ENCODE measurements around the gene ATAD5.

Gene ATAD5

DNA sequence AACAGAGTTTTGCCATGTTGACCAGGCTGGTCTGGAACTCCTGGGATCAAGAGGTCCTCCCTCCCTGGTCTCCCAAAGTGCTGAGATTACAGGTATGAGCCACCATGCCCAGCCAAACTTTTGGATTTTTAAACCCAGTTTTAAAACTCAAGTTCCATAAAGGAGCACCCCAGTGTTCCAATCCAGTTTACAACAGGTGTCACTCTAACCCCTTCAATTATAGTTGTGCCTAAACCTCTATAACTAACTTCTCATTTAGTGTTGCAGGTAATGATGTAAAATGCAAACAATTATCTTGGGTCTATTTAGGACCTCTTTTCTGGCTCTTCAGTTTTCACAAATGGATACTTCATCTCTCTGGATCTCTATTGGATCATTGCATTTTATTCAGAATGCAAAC is 82.2 kb downstream of the ATAD5 start:
- no peak for TF ChIP-seq POLR2AphosphoS5 (IDR thresholded peaks at IDR 0.05; ENCODE audit: low read depth, low read length)
- no peak for TF ChIP-seq TAF1 (IDR thresholded peaks at IDR 0.05; ENCODE audit: borderline replicate concordance, insufficient read depth, low read length)
- no peak for TF ChIP-seq SIN3A (IDR thresholded peaks at IDR 0.05; ENCODE audit: borderline replicate concordance, insufficient read depth, low read length)
- TF ChIP-seq FOXP2 (optimal IDR thresholded peaks at IDR 0.05; ENCODE audit: borderline replicate concordance, extremely low read depth, extremely low read length, insufficient read depth) = no peak
- TF ChIP-seq, protein P1, sequence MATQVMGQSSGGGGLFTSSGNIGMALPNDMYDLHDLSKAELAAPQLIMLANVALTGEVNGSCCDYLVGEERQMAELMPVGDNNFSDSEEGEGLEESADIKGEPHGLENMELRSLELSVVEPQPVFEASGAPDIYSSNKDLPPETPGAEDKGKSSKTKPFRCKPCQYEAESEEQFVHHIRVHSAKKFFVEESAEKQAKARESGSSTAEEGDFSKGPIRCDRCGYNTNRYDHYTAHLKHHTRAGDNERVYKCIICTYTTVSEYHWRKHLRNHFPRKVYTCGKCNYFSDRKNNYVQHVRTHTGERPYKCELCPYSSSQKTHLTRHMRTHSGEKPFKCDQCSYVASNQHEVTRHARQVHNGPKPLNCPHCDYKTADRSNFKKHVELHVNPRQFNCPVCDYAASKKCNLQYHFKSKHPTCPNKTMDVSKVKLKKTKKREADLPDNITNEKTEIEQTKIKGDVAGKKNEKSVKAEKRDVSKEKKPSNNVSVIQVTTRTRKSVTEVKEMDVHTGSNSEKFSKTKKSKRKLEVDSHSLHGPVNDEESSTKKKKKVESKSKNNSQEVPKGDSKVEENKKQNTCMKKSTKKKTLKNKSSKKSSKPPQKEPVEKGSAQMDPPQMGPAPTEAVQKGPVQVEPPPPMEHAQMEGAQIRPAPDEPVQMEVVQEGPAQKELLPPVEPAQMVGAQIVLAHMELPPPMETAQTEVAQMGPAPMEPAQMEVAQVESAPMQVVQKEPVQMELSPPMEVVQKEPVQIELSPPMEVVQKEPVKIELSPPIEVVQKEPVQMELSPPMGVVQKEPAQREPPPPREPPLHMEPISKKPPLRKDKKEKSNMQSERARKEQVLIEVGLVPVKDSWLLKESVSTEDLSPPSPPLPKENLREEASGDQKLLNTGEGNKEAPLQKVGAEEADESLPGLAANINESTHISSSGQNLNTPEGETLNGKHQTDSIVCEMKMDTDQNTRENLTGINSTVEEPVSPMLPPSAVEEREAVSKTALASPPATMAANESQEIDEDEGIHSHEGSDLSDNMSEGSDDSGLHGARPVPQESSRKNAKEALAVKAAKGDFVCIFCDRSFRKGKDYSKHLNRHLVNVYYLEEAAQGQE (IDR thresholded peaks at IDR 0.05; ENCODE audit: insufficient read depth in 1 of 2, low read depth in 2 of 2, low read length in 2 of 2) = no peak

DNA sequence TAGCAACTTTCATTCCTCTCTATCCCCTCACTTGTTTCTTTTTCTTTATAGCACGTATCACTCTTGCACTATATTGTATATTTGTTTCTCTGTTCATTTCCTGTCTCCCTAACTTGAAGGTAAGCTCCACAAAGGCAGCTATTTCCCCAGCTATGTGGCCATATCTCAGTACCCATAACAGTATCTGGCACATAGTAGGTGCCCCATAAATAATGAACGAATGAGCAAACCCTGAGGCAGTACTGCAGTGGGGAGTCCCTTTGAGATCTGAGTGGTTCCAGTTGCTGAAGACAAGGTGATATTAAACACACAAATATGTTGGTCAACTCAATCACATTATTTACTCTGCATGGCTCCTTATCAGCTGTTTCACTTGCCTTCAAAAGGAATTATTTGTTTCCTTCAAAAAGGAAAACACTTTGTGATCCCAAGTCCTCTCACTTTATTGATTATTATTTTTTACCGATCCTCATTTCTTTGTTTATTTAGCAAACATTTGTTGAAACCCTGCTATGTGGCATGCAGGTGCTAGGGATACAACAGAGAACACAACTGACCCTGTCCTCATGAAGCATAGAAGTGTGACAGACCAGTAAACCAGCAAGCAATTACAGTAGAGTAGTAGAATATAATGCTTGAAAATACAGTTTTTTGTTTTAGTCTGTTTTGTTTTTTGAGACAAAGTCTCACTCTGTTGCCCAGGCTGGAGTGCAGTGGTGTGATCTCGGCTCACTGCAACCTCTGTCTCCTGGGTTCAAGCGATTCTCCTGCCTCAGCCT is 84.3 kb downstream of the ATAD5 start:
- TF ChIP-seq, protein P1 (IDR thresholded peaks at IDR 0.05; ENCODE audit: insufficient read depth in 1 of 2, low read depth in 2 of 2, low read length in 2 of 2) = no peak
- no peak for TF ChIP-seq POLR2AphosphoS5 (IDR thresholded peaks at IDR 0.05; ENCODE audit: low read depth, low read length)

DNA sequence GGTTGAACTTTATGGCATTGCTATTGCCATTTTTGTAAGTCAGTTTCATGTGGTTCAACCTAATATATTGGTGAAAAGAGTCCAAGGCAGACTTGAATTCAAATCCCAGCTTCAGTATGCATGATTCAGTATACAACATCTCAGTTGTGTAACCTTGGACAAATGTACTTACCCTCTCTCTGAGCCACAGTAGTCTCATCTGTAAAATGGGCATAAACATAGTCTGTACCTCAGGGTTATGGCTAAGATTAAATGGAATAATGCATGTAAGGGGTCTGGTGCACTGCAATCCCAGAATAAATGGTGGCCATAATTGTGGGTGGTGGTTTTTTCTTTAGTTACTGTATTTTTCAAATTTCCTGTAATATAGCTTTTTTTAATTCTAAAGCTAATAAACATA is 85.3 kb downstream of the ATAD5 start:
- TF ChIP-seq POLR2AphosphoS5 (IDR thresholded peaks at IDR 0.05; ENCODE audit: low read depth, low read length) (no peak), FOXP2 (optimal IDR thresholded peaks at IDR 0.05; ENCODE audit: borderline replicate concordance, extremely low read depth, extremely low read length, insufficient read depth) (no peak), SIN3A (IDR thresholded peaks at IDR 0.05; ENCODE audit: borderline replicate concordance, insufficient read depth, low read length) (no peak), TAF1 (IDR thresholded peaks at IDR 0.05; ENCODE audit: borderline replicate concordance, insufficient read depth, low read length) (no peak)
- TF ChIP-seq, protein P1 (IDR thresholded peaks at IDR 0.05; ENCODE audit: insufficient read depth in 1 of 2, low read depth in 2 of 2, low read length in 2 of 2) = no peak

DNA sequence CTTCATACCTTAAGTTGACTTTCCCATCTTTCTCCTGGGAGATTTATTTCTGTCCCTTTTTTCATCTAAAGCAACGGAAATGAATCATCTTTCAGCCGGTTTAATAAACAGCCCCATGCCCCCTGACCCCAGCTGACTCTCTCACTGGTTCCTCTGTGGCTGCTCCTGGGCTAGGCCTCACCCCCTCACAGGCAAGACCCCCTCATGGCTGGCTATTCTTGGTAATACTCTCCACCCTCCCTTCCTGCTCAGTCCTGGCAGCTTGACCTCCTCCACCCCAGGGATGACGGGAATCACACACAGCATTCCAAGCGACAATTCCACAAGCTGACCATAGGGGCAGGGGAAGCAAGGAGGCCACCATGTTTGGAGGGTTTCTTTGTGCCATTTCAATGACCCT is 88.5 kb downstream of the ATAD5 start:
- TF ChIP-seq FOXP2 (optimal IDR thresholded peaks at IDR 0.05; ENCODE audit: borderline replicate concordance, extremely low read depth, extremely low read length, insufficient read depth) = no peak
- TF ChIP-seq POLR2AphosphoS5 (IDR thresholded peaks at IDR 0.05; ENCODE audit: low read depth, low read length) = no peak
- TF ChIP-seq, protein P1 (IDR thresholded peaks at IDR 0.05; ENCODE audit: insufficient read depth in 1 of 2, low read depth in 2 of 2, low read length in 2 of 2) = no peak
- TF ChIP-seq SIN3A (IDR thresholded peaks at IDR 0.05; ENCODE audit: borderline replicate concordance, insufficient read depth, low read length) = no peak
- TF ChIP-seq TAF1 (IDR thresholded peaks at IDR 0.05; ENCODE audit: borderline replicate concordance, insufficient read depth, low read length) = no peak

Data from PFSK-1 (cell line).